ENCODE measurements around the gene DMXL1.

The DMXL1 gene

DNA sequence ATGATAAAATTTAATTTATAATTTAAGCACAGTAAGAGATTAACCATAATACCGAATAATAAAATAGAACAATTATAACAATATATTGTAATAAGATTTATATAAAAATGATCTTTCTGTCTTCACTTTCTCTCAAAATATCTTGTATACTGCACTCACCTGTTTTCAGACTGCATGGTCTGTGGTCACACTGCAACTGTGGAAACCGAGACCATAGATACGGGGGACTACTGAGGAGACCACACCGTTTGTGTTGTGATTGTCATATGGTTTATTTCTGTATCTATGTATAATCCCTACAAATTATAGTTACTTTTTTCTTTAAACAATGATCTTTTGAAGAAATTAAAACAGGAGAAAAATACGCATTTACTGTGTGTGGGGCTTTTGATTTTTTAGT, 206.1 kb downstream of the DMXL1 start:
- H3K4me1 ChIP-seq (ENCODE audit: insufficient read depth, poor library complexity, severe bottlenecking): peaks cover 62% of the 10 kb centered on the region
- DNase-seq (ENCODE audit: low spot score) (no peak), ATAC-seq (ENCODE audit: low read depth) (no peak)
- H3K27me3 ChIP-seq (ENCODE audit: insufficient read depth, poor library complexity, severe bottlenecking): no peaks in the 10 kb centered on the region
- H3K27ac ChIP-seq (ENCODE audit: poor library complexity, severe bottlenecking): peak overlapping the region; percentile 97
- TF ChIP-seq CTCF (IDR thresholded peaks at IDR 0.05; ENCODE audit: poor library complexity, severe bottlenecking): no peak
- no peaks in the 10 kb centered on the region for H3K9me3 ChIP-seq (ENCODE audit: severe bottlenecking)
- H3K4me3 ChIP-seq (ENCODE audit: severe bottlenecking): no peak overlapping the region
- H3K36me3 ChIP-seq (ENCODE audit: low read depth): peaks cover 33% of the 10 kb centered on the region

DNA sequence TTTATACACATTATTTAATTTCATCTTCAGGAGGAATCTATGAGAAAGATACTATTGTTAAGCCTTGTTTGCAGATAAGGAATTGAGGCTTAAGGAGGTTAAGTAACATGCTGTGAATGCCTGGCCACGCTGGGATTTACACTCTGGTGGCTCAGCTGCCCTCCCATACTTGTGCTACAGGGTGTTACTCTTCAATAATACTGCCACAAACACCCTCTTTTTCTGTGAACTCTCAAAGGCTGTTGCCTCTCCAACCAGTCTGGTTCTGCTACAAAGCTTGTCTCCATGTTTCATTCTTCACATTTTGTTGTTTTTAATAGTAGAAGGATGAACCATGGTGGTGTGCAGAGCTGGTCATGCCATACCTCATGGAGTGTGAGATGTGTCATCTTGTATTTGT, 208.2 kb downstream of the DMXL1 start:
- no peak overlapping the region for H3K4me3 ChIP-seq (ENCODE audit: severe bottlenecking)
- no peak overlapping the region for H3K27ac ChIP-seq (ENCODE audit: poor library complexity, severe bottlenecking)
- H3K27me3 ChIP-seq (ENCODE audit: insufficient read depth, poor library complexity, severe bottlenecking): no peaks in the 10 kb centered on the region
- peaks cover 34% of the 10 kb centered on the region for H3K36me3 ChIP-seq (ENCODE audit: low read depth)
- H3K4me1 ChIP-seq (ENCODE audit: insufficient read depth, poor library complexity, severe bottlenecking): peaks cover 42% of the 10 kb centered on the region
- ATAC-seq (ENCODE audit: low read depth) (no peak), DNase-seq (ENCODE audit: low spot score) (no peak)
- no peak for TF ChIP-seq CTCF (IDR thresholded peaks at IDR 0.05; ENCODE audit: poor library complexity, severe bottlenecking)
- no peaks in the 10 kb centered on the region for H3K9me3 ChIP-seq (ENCODE audit: severe bottlenecking)

DNA sequence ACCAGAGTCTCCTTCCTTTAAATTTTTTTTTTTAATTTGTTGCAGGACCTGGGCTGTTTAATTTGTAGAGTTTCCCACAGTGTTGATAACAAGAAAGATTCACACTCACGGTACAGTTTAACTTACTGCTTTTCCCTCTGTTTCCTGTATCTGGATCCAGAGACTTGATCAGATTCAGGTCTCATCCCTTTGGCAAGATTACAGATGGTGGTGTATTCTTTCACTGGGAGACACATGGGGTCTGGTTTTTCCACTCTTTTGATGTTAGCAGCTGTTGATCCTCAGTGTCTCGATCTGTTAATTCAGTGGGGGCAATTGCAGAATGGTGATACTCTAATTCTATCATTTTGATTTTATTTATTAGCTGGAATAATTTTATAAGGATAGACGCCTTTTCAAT, 209.5 kb downstream of the DMXL1 start:
- DNase-seq (ENCODE audit: low spot score): no peak
- TF ChIP-seq CTCF (IDR thresholded peaks at IDR 0.05; ENCODE audit: poor library complexity, severe bottlenecking): no peak
- Histone ChIP-seq H3K9me3 (ENCODE audit: severe bottlenecking) (no peaks in the 10 kb centered on the region), H3K4me3 (ENCODE audit: severe bottlenecking) (no peak overlapping the region), H3K36me3 (ENCODE audit: low read depth) (peaks cover 34% of the 10 kb centered on the region), H3K27me3 (ENCODE audit: insufficient read depth, poor library complexity, severe bottlenecking) (no peaks in the 10 kb centered on the region), H3K4me1 (ENCODE audit: insufficient read depth, poor library complexity, severe bottlenecking) (peaks cover 31% of the 10 kb centered on the region), H3K27ac (ENCODE audit: poor library complexity, severe bottlenecking) (no peak overlapping the region)
- no peak for ATAC-seq (ENCODE audit: low read depth)

DNA sequence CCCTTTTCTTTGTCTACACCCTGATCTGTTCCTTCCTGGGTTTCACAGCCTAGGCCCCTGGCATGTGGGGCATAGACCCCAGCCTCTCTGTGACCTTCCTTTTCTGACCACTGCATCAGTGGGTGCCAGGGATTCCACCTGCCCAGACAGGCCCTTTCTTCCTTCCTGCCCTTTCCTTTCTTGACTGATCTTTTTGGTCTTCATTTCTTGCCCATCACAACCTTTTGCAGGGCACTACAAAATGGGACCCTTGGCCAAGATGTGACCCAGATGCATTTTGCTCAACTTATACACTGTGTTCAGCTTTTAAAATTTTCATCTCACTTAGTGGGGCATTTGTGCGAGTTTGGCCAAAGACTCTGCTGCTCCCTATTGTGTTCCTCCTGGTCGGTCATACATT, 211.7 kb downstream of the DMXL1 start:
- Histone ChIP-seq H3K9me3 (ENCODE audit: severe bottlenecking) (no peaks in the 10 kb centered on the region), H3K36me3 (ENCODE audit: low read depth) (peaks cover 25% of the 10 kb centered on the region), H3K27ac (ENCODE audit: poor library complexity, severe bottlenecking) (no peak overlapping the region), H3K4me1 (ENCODE audit: insufficient read depth, poor library complexity, severe bottlenecking) (peaks cover 35% of the 10 kb centered on the region), H3K27me3 (ENCODE audit: insufficient read depth, poor library complexity, severe bottlenecking) (no peaks in the 10 kb centered on the region), H3K4me3 (ENCODE audit: severe bottlenecking) (no peak overlapping the region)
- ATAC-seq (ENCODE audit: low read depth): no peak
- TF ChIP-seq CTCF (IDR thresholded peaks at IDR 0.05; ENCODE audit: poor library complexity, severe bottlenecking): no peak
- DNase-seq (ENCODE audit: low spot score): no peak

- Histone ChIP-seq H3K27ac (ENCODE audit: poor library complexity, severe bottlenecking) (no peak overlapping the region), H3K9me3 (ENCODE audit: severe bottlenecking) (no peaks in the 10 kb centered on the region), H3K27me3 (ENCODE audit: insufficient read depth, poor library complexity, severe bottlenecking) (no peaks in the 10 kb centered on the region), H3K4me3 (ENCODE audit: severe bottlenecking) (no peak overlapping the region), H3K36me3 (ENCODE audit: low read depth) (peaks cover 20% of the 10 kb centered on the region), H3K4me1 (ENCODE audit: insufficient read depth, poor library complexity, severe bottlenecking) (peaks cover 40% of the 10 kb centered on the region)
- no peak for TF ChIP-seq CTCF (IDR thresholded peaks at IDR 0.05; ENCODE audit: poor library complexity, severe bottlenecking)
- no peak for ATAC-seq (ENCODE audit: low read depth)
- no peak for DNase-seq (ENCODE audit: low spot score)
Observed at GRCh38 chr5:119284031-119284430, 213.1 kb downstream of the DMXL1 start.

Data from RWPE2 (cell line).